Measurements from ENCODE around the gene LTN1.
"Not testable (repeated sequence)": the region's sequence is repeated elsewhere in the genome, so short reads cannot be mapped to it uniquely, and the experiment has no call there.

LTN1 gene

GRCh38 chr21:28988146-28988545 is 4.5 kb downstream of the LTN1 start:
- DNase-seq (ENCODE audit: low read depth) = not testable (repeated sequence)

- DNase-seq (ENCODE audit: low read depth) = no peak
Measured at GRCh38 chr21:28986677-28987076, 6.0 kb downstream of the LTN1 start.

- no peak for DNase-seq (ENCODE audit: low read depth)
Measured at GRCh38 chr21:28982637-28983036, 10.0 kb downstream of the LTN1 start.

- no peak for DNase-seq (ENCODE audit: low read depth)
Measured at GRCh38 chr21:28979092-28979491, 13.6 kb downstream of the LTN1 start.

DNA sequence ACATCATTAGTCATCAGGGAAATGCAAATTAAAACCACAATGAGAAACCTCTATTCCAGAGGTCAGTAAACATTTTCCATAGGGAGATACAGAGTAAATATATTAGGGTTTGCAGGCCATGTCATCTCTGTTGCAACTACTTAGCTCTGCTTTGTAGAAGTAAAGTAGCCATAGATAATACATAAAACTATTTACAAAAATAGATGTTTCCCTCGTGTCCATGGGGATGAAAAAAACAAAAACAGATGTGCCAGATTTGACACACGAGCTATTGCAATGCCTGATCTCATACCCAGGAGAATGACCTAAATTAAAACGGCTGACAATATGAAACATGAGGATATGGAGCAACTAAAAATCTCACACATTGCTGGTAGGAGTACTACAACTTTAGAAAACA is 17.3 kb downstream of the LTN1 start:
- no peak for DNase-seq (ENCODE audit: low read depth)

GRCh38 chr21:28974531-28975227 is 18.0 kb downstream of the LTN1 start:
- no peak for DNase-seq (ENCODE audit: low read depth)

DNA sequence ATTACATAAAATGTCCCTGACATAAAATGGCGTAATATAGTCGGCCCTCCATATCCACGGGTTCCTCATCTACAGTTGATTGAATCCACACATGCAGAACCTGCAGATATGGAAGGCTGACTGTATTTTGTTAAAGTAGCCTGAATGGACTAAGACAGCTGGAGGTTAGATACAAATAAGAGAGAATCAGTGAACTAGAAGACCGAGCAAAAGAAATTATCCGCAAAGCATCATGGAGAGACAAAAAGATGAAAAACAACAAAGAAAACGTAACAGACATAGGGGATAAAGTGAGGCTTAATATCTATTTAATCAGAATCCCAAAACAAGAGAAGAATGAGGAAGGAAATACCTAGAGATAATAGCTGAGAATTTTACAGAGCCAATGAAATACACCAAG is 20.3 kb downstream of the LTN1 start:
- DNase-seq (ENCODE audit: low read depth) = no peak

DNA sequence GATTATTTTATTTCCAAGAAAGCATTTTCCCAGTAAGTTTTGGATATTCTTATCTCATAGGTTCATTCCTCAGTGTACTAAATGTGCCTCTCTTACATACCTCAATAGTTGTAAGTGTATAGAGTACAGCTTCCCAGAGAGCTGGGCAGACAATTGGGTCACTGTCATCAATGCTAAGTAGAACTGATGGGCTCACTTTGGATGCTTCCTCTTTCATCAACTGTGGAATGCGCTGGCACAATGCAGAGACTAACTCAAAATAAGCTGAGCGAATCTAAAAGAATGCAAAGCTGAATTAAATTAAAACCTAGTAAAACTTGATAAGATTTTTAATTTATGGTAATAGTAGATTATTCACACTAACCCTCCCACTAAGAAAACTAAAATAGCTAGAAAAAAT is 21.5 kb downstream of the LTN1 start:
- no peak for DNase-seq (ENCODE audit: low read depth)

DNA sequence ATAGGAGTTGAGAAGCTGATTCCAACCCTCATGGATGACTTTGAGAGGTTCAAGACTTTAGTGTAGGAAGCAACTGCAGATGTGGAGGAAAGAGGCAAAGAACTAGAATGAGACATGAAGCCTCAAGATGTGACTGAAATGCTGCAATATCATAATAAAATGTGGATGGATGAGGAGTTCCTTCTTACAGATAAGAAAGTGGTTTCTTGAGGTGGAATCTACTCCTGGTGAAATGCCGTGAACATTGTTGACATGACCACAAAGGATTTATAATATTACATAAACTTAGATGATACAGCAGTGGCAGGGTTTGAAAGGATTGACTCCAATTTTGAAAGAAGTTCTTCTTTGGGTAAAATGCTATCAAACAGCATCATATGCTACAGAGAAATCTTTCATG is 28.8 kb downstream of the LTN1 start:
- no peak for DNase-seq (ENCODE audit: low read depth)

GRCh38 chr21:28962465-28962864 is 30.2 kb downstream of the LTN1 start:
- no peak for DNase-seq (ENCODE audit: low read depth)

DNA sequence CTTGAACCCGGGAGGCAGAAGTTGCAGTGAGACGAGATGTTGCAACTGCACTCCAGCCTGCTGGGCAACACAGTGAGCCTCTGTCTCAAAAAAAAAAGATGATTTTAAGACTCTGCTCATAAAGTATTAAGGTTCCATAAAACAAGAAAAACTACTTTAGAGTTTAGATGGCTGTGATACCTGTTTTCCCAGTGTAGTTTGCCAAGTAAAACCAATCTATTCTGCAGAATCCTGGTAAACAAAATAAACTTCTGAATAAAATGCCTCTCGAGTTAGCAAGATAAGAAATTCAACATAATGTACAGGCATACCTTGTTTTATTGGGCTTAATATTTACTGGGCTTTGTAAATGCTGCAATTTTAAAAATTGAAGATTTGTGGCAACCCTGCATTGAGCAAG is 30.8 kb downstream of the LTN1 start:
- no peak for DNase-seq (ENCODE audit: low read depth)

DNA sequence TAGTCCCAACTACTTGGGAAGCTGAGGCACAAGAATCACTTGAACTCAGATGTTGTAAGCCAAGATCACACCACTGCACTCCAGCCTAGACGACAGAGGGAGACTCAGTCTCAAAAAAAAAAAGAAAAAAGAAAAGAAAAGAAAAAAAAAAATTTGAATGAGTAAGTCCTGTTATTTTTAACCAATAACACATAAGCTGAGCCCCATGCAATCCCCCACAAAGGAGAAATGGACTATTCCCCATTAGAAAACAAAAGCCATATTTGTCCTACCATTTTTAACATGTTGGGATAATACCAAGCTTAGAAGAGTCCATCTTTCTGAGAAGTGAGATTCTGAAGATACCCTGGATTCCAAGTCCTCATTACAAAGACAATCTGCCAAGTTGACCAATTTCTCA is 32.4 kb downstream of the LTN1 start:
- no peak for DNase-seq (ENCODE audit: low read depth)

DNA sequence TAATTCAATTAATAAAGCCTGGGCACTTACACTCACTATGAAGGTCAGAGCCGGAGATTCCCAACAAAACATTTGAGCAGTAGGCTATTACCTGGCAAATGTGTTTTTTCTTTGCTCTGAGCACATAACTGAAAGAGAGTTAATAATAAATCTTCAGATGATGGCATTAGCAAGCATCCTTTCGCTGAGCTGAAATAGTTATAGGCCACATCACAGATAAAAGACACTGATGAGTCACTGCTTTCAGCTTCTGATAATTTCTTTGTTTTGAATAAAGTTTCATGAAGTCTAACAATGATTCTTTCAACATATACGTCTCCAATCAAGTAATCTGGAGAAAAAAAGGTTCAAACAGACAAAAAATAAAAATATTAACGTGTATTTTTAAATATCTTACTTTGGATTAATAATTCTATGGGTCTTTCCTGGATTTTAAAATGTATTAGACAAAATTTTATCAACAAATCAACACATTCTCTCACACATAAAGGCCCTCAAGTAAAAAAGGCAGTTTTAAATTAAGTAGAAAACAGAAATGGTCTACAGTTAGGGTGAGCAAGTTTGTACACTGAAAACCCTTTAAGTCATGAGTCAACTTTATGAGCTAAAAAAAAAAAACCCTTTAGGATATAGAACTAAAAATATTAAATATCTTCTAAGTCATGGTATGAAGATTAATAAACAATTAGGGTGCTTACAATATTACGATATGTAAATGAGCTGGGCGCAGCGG is 33.1 kb downstream of the LTN1 start:
- no peak for DNase-seq (ENCODE audit: low read depth)

GRCh38 chr21:28953247-28953646 is 39.4 kb downstream of the LTN1 start:
- no peak for DNase-seq (ENCODE audit: low read depth)

- no peak for DNase-seq (ENCODE audit: low read depth)
Measured at GRCh38 chr21:28952686-28953085, 40.0 kb downstream of the LTN1 start.

DNA sequence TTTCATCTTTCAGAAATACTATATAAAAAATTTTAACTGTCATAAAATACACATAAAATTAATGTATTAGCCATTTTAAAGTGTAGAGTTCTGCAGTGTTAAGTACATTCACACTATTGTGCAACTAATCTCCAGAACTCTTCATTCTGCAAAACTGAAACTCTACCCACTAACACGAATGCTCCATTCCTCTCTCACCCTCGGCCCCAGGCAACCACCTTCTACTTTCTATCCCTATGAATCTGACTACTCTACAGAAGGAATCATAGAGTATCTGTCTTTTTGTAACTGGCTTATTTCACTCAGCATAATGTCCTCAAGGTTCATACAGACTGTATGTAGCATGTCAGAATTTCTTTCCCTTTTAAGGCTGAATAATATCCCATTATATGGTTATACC is 43.4 kb downstream of the LTN1 start:
- no peak for DNase-seq (ENCODE audit: low read depth)

DNA sequence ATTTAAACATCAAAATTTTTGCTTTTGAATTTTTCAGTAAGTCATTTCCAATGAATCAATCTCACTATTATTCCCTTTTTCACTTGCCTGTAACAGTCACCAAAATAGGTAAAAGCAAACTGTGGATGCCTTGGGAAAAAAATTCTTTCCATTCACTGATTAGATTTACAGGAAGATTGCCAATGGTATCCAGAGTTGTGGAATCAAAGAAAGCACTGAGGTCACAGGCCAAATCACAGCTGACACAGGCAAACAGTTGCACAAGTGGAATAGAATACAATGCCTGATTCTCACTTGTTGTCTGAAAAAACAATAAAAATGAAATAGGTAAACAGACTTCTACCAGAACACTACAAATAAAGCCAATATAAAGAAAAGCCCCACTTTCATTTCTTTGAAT is 48.4 kb downstream of the LTN1 start:
- DNase-seq (ENCODE audit: low read depth) = no peak

- DNase-seq (ENCODE audit: low read depth) = no peak
Measured at GRCh38 chr21:28943631-28944030, 49.0 kb downstream of the LTN1 start.

GRCh38 chr21:28938726-28939125 is 54.0 kb downstream of the LTN1 start:
- no peak for DNase-seq (ENCODE audit: low read depth)

DNA sequence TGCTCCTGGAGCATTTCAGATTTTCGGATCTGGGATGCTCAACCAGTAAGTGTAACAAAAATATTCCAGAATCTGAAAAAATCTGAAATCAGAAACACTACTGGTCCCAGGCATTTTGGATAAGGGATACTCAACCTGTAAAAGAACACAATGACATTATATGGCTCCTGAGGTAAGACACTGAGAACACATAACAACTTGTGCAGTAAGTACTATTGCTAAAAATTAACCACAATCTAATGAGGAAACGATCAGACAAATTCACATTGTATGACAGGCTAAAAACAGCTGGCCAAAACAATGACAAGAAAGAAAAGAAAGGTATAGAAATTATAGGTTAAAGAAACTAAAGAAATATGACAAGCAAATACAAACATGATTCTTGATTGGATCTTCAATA is 54.9 kb downstream of the LTN1 start:
- no peak for DNase-seq (ENCODE audit: low read depth)

DNA sequence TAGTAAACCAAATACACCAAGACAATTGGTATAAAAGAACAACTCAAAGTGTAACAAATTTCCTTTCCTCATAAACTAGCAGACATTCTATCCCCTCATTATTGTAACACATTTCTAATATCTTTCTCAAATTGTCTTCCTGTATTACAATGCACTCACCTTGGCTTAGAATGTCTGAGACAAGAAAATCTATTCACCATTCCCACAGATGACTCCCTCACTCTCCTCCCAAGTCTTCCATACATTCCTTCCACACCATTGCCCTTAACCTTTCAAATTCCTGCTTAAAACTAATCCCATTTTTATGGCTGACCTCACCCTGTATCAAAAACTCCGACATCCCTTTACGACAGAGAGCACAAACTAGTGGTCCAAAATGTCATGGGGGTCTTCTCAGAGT is 56.0 kb downstream of the LTN1 start:
- DNase-seq (ENCODE audit: low read depth) = no peak

DNA sequence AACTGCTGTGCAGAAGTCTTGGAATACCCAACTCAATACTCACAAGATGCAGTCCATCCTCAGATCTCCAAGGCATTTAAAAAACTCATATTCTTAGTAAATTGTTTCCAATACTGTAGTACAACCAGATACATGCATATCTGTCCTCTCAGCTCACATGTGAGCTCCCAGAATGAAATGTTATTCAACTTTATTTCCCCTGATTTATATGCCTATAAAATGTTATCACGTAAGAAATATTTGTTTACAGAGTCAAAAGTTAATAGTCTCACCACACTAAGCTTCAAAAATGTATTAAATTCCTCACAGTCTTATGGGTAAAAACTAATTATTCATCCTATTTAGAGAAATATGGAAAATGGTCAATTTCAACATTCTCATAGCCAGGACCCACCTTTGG is 56.6 kb downstream of the LTN1 start:
- no peak for DNase-seq (ENCODE audit: low read depth)

DNA sequence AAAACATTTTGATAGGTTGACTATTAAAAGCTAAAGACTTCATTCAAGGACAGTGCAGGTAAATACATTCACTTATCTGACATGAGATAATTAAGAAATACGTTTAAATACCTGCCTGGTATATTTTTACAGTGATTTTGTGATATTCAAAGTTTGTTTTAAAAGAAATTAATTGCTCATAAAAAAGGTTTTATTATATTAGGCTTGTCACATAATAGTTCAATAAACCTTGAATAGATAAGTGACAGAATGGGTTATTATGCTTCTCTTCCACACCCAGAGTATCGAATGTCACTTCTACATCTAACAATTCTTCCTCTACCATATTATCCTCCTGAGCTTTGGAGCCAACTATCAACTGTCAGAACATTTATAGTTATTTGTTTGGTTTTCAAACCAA is 60.0 kb downstream of the LTN1 start:
- DNase-seq (ENCODE audit: low read depth) = no peak

Data from T-helper 22 cell (primary cell).